GM19099 (cell line): ENCODE measurements around the gene TTC28.

Experiments
- POLR2A ChIP-seq: IDR thresholded peaks from 3 replicates; pipeline ENCODE4 v1.6.1; 2011; ENCODE audit warnings: low read depth; ENCODE audit not compliant: insufficient read length; ENCODE audit errors: extremely low read depth

Gene TTC28

DNA sequence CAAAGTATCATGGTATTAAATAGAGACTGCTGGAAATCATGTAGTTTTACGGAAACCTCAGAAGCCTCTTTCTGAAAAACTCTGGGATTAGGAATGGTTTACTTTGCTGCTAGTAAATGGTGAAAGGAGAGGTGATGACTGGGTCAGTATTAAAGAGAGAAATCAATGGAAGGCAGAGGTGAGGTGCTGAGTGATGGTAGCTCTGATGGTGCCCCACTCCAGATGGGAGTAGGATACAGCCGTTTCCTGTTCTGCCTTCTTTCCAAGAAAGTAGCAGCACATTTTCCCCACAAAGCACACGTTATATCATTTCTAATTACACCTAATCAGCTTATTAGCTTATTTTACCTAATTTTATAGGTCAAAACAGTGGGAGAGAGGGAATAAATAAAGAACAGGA lies 493.0 kb downstream of the TTC28 start:
- TF ChIP-seq POLR2A: no peak

DNA sequence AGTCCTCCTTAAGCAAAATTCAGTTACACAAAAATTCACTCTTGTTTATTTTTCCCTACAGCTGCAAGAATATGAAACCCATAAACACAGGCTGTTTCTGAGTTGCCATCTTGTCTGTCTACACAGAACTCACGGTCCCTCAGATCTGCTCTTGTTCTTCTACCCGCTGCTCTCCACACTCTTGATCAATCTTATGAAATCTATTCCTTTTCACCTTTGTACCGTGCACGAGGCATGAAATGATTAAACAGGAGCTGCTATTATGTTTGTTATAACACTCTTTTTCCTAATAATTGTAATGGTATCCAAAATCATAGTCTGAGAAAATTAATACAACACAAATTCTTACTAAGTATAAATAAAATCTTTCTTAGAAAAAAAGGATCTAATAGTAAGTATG lies 494.5 kb downstream of the TTC28 start:
- TF ChIP-seq POLR2A: no peak

DNA sequence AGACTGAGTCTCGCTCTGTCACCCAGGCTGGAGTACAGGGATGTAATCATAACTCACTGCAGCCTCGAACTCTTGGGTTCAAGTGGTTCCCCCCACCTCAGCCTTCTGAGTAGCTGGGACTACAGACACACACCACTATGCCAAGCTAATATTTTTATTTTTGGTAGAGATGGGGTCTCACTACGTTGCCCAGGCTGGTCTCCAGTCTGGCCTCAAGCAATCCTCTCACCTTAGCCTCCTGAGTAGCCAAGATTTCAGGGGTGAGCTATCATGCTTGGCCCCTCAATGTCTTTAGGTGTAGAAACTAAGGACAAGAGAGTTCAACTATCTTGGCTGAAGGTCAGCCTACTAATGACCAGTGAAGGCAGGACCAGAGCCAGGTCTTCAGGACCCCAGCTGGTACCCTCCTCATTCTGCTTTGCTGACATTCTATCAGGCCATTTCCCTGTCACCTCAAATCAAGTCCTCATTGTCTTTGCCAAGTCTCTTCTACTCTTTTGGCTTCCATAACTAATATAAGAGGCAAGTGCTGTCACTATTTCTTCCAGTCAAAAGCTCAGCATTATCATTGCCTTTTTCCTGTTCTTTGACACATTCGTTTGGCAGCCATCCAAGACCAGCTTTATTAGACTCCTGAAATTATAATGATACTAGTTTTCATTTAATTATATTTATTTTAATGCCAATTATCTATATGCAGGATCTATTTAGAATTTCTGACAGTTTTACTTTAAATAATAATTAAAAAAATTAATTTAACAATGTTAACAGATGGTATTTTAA lies 496.4 kb downstream of the TTC28 start:
- no peak for TF ChIP-seq POLR2A

DNA sequence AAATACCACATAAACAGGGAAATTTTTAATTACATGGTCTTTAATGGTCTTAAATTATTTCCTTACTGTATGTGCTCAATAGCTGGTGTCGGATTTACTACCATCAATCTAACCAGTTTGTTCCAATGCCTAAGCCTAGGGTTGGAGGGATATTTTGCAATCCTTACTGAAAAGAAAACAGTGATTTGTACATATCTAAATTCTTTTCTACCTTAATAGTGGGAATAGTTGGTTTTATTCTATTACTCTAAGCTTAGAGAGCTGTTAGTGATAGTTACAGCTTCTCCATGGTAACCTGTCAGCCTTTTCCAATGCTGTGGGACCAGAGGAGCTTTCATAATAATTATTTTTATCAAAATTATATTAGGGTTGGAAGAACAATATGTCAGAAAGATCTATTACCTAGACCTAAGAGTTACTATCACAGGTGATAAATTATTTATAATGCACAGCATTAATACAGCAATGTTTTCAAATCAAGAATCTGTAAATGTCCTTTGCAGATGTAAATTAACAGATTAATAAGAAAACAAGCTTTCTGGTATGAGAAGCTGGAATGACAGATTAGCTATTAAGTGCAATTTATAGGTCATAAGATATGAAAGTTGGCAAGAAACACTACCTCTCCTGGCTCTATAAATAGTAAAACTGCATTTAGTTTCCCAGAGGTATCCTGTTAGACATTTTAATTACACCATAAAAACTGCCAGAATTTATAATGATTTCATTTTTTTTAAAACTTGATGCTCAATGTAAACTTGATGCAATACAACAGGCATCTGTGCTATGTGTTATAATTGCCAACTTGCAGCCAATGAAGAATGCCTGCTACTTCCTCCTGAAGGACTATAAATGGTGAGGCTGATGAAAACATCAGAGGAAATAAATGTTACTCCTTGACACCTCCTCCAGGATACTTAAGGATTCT lies 498.6 kb downstream of the TTC28 start:
- TF ChIP-seq POLR2A: no peak

DNA sequence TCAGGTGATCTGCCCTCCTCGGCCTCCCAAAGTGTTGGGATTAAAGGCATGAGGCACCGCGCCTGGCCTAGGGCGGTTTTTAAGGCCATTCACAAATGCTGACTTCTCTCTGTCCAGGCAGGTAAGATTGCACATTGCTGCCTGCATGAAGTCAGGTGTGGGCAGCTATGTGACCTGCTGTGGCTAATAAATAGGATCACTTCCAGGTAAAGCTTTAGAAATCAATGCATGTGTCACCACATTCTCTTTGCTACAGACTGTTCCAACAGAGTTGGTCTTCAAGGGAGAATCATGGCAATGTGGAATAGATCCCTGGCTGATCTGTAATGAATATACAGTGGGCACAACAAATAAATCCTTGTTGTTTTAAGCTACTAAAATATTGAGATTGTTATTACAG lies 500.2 kb downstream of the TTC28 start:
- no peak for TF ChIP-seq POLR2A

DNA sequence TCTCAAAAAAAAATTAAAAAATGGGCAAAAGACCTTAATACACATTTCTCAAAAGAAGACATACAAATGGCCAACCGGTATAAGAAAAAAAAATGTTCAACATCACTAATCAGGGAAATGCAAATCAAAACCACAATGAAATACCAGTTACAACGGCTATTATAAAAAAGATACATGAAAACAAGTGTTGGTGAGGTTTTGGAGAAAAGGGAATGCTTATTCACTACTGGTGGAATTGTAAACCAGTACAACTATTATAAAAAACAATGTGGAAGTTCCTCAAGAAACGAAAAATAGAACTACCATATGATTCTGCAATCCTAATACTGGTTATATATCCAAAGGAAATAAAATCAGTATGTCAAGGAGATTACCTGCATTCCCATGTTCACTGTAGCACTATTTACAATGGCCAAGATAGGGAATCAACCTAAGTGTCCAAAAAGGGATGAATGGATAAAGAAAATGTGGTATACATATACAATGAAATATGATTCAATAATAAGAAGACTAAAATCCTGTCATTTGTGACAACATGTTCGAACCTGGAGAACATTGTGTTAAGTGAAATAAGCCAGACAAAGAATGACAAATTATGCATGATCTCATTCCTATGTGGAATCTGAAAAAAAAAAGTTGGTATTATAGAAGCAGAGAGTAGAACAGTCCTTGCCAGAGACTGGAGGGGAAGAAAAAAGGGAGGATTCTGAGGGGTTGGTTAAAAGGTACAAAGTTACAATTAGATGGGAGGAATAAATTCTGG lies 503.7 kb downstream of the TTC28 start:
- TF ChIP-seq POLR2A: no peak

DNA sequence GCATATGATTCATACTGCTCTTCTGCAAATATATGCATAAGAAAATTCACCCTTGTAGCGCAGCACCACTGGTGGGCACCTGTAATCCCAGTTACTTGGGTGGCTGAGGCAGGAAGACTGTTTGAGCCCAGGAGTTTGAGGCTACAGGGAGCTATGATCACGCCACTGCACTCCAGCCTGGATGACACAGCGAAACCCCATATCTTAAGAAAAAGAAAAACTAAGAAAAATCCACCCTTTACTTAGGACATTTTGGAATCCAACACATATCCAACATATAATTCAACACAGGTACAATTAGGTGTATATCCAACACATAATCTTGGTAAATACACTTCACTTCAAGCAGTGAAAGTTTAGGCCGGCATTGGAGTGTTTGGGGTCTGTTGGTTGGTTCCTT lies 505.1 kb downstream of the TTC28 start:
- no peak for TF ChIP-seq POLR2A

DNA sequence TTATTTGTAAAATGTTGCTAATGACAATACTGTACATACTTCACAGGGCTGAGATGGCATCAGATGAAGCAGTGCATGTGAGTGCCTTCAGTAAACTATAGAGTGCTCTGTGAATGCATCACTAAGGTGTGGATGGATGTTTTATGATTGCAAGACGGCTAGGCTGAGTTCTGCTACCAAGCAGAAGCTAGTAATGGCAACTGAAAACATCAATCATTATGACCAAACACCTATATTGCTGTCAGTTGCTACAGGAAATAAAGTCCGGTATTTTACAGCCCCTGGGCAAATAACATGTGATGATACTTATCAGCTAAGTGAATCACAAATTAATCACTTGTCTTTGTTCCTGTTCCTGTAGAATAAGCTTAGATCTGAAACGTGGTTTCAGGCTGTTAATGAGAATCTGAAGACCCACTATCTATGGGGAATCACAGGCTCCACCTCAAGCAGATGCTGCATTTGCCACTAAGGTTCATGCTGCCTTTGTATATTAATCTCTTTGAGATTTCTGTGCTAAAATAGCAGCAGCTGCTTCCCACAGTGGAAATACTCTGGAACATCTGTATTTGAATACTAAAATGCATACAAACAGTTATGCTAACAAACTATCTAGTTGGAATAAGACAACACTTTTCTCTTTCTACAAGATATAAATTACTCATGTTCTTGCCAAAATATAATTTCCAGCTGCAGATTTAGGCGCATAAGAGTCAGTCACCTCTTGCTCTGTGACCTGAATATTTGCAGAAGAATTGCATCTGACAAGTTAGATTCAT lies 506.6 kb downstream of the TTC28 start:
- no peak for TF ChIP-seq POLR2A

DNA sequence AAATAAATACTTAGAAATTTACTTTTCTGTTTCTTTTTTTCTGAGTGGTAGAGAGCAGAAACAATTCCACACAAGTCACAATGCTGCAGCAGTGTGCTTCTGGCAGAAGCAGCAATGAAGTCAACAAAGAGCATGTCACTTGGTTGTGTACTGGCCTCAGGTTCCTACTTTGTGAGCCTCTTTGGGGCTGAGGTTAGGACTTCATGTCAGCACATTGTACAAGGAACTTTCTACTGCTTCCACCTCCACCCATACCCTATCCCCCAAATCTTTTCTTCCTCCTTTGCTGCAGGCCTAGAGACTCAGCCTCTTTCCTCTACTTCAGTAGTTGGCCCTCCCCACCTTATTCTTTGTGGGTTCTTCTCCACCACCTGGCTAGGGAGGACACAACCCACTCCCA lies 507.9 kb downstream of the TTC28 start:
- TF ChIP-seq POLR2A: no peak

DNA sequence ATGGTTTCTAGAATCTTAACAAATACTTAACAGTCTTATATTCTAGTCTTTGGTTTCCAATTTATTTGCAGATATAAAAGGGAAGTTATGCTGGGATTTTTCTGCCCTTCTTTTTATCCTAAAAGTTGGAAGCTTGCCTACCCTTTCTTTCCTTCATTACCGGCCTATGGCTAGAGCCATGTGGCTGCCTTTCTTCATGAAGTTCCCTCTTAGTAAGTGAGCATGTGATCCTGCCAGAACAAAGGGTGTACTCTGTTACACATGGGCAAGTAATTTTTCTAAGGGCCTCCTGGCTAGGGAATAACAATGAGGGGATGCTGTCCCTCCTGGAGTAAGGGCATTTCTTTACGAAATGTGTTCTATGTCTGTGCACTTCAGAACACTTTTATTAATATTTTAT lies 508.5 kb downstream of the TTC28 start:
- no peak for TF ChIP-seq POLR2A

DNA sequence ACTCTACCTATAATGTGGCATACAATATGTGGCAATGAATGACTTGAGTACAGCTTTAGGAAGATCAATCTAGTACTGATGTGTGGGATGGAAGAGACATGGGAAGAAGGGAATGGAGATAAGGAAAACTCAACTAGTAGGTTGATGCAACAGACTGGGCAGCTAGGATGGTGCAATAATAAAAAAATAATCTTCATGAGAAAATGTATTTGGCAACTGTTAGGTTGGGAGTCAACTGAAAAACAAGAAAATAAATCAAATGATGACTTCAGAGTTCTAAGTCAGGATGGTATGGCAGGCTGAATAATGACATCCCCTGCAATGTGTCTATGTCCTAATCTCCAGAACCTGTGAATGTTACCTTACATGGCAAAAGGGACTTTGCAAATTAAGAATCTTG lies 523.8 kb downstream of the TTC28 start:
- TF ChIP-seq POLR2A: no peak

DNA sequence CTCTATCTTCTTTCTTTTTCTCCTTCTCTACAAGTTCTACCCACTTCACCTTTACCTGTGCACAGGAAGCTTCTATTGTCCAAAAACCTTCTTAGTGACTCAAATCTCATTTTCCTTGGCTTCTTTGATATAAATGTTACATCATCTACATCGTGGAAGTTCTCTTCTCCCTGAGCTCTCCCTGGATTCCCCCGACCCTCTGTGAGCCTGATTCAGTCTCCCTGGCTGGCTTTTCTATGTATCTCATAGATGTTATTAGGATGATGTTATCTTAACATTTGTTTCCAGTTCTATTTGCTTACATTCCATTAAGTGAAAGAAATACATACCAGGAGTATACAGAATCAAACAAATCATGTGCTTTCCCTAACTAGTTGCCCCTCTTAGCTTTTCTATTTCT lies 524.8 kb downstream of the TTC28 start:
- no peak for TF ChIP-seq POLR2A

DNA sequence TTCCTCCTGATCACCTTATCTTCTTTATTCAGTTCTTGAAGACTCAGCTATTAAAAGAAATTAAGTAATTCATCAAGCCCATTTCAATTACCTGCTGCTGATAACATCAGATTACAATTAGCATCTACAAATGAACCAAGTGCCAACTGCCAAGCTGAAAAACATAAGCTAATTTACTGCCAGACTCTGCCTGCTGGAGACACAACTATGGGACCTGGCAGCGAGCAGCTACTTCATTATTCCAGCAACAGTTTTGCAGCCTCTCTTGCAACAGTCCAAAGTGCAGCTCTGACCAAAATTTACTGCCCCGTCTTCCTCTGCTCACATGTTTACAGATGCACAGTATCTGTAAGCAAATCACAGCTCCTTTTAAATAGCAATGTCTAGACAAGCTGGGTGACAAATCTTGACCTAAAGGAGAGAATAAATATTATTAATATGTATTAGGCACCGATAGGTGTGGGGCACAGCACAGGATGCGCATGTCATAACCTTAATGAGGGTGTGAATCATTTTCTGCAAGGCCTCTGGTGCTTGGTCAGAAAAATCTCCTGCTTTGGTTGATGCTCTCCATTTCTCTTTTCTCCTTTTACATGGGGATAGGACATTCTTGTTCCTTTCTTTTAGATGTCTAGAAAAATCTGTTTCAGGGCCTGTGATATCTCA lies 528.4 kb downstream of the TTC28 start:
- no peak for TF ChIP-seq POLR2A
